Measurements from ENCODE around the gene DLGAP3.
A peak's percentile ranks its signal among the peaks of the same experiment; 100 is the strongest.

DLGAP3 gene

GRCh38 chr1:34928699-34929496 lies 552 bp downstream of the DLGAP3 start:
- DNase-seq, result peak in 1 of 5 experiments; percentile 35

- DNase-seq, result no peak
Observed at GRCh38 chr1:34928066-34928696, 1.3 kb downstream of the DLGAP3 start.

- DNase-seq, result no peak
Observed at GRCh38 chr1:34927316-34927715, 2.1 kb downstream of the DLGAP3 start.

- DNase-seq, result no peak
Observed at GRCh38 chr1:34926894-34927293, 2.6 kb downstream of the DLGAP3 start.

GRCh38 chr1:34926156-34926555 lies 3.3 kb downstream of the DLGAP3 start:
- no peak for DNase-seq

- no peak for DNase-seq
Observed at GRCh38 chr1:34925730-34926129, 3.7 kb downstream of the DLGAP3 start.

GRCh38 chr1:34924759-34925555 lies 4.5 kb downstream of the DLGAP3 start:
- peak in 4 of 5 experiments; percentile 15 to 43 (median 20) for DNase-seq

GRCh38 chr1:34923490-34923889 lies 6.0 kb downstream of the DLGAP3 start:
- DNase-seq, result no peak

- DNase-seq, result no peak
Observed at GRCh38 chr1:34918977-34919561, 10.4 kb downstream of the DLGAP3 start.

- DNase-seq, result no peak
Observed at GRCh38 chr1:34918386-34918976, 11.0 kb downstream of the DLGAP3 start.

GRCh38 chr1:34917017-34917416 lies 12.4 kb downstream of the DLGAP3 start:
- DNase-seq, result no peak

GRCh38 chr1:34916104-34916503 lies 13.3 kb downstream of the DLGAP3 start:
- DNase-seq, result no peak

- DNase-seq, result no peak
Observed at GRCh38 chr1:34915521-34915920, 13.9 kb downstream of the DLGAP3 start.

GRCh38 chr1:34914958-34915357 lies 14.5 kb downstream of the DLGAP3 start:
- DNase-seq, result no peak

- DNase-seq, result no peak
Observed at GRCh38 chr1:34911465-34911864, 18.0 kb downstream of the DLGAP3 start.

- no peak for DNase-seq
Observed at GRCh38 chr1:34910425-34910824, 19.0 kb downstream of the DLGAP3 start.

- DNase-seq, result no peak
Observed at GRCh38 chr1:34908369-34908768, 21.1 kb downstream of the DLGAP3 start.

GRCh38 chr1:34907487-34908090 lies 21.9 kb downstream of the DLGAP3 start:
- DNase-seq, result peak in 1 of 5 experiments; percentile 8

- no peak for DNase-seq
Observed at GRCh38 chr1:34906756-34907155, 22.7 kb downstream of the DLGAP3 start.

- DNase-seq, result no peak
Observed at GRCh38 chr1:34906222-34906621, 23.2 kb downstream of the DLGAP3 start.

- no peak for DNase-seq
Observed at GRCh38 chr1:34905098-34905459, 24.4 kb downstream of the DLGAP3 start.

Data from T-helper 2 cell (primary cell).